ENCODE measurements around the gene MSRB2.

DNA sequence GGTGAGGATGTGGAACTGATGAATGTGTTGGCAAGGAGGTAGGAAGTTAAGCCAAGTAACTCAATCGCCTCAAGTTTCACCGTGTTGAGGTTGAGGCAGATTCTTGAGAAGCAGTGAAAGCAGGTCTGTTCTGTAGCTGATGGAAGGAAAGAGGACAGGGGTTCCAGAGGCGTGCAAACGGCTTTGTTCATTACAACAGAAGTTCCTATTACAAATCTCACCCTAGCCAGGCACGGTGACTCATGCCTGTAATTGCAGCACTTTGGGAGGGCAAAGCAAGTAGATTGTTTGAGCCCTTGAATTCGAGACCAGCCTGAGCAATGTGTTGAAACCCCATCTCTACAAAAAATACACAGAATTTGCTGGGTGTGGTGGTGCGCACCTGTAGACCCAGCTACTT lies 59.8 kb downstream of the MSRB2 start:
- TF ChIP-seq CTCF (IDR thresholded peaks at IDR 0.05), result no peak
- no peak for TF ChIP-seq POLR2A (IDR thresholded peaks at IDR 0.05)

Data from testis (tissue), 2 donors.